GM12892 (cell line): Measurements from ENCODE around the gene KCNA2.

ENCODE experiments used
- POLR2A ChIP-seq: IDR thresholded peaks from 2 replicates; pipeline ENCODE4 v1.6.1; 2011; ENCODE audit warnings: low read depth, low read length, control low read depth
- POLR2AphosphoS5 ChIP-seq: IDR thresholded peaks from 2 replicates; pipeline ENCODE4 v1.6.1; 2011; ENCODE audit warnings: low read depth, low read length, control low read depth
- TAF1 ChIP-seq: IDR thresholded peaks from 2 replicates; pipeline ENCODE4 v1.6.1; 2011; ENCODE audit warnings: low read depth, mild to moderate bottlenecking, control low read depth, low read length, borderline replicate concordance

DNA sequence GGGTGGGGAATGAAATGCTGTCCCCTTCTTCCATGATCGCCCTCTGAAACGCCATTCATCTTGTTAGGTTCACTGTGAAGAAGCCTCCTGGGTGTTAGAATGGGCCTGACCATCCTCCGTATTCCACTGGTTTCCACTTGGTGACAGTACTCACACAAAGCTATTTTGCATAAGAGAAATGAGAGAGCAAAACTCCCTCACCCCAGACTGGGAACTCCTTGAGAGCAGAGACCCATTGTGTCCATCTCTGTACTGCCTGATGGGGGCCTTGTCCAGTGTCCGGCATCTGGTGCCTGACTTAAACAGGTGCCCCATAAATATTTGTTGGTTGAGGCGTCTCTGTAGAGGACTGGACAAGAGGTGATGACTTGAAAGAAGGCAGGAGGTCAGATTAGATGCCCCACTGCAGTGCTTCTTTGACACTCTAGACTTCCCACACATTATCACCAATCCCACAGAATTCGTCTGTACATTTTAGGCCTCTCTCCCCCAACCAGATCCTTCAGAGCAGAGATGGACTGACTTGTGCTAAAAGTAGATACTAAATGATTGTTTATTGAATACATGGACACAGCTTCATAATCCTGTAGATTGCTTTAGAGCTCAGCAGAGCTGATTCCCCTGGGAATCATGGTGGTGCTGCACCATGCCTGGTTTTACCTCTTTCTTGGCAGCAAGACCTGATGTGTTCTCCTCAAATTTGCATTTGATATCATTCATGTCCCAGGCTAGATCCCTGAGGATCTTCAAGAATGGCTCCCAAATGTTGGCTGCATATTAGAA, 22.4 kb upstream of the KCNA2 start:
- TF ChIP-seq TAF1, result no peak
- TF ChIP-seq POLR2AphosphoS5, result no peak
- no peak for TF ChIP-seq POLR2A
